Liver (tissue), 3 donors: ENCODE results near the gene COQ8B.

Experiments used
- ATF3 ChIP-seq: IDR thresholded peaks from 2 replicates; pipeline ENCODE4 v1.6.1; 2016; ENCODE audit warnings: antibody characterized with exemption
- CTCF ChIP-seq: fragments of 150-350 bp; IDR thresholded peaks from 2 replicates; pipeline ENCODE4 v1.5.1; 2017; ENCODE audit warnings: improper control_type of control experiment, low read depth, low read length; ENCODE audit not compliant: missing input control
- EGR1 ChIP-seq, 2 donors: IDR thresholded peaks; 2 replicates each; pipeline ENCODE4 v1.6.1; 2016 to 2018; ENCODE audit warnings: antibody characterized with exemption in 2 of 2, low read depth in 2 of 2
- FOXA1 ChIP-seq: IDR thresholded peaks from 2 replicates; pipeline ENCODE4 v1.6.1; 2016; ENCODE audit warnings: antibody characterized with exemption
- GABPA ChIP-seq, 2 donors: IDR thresholded peaks in 1 of 2; conservative IDR thresholded peaks in 1 of 2; 2 replicates each; pipeline ENCODE4 v1.6.1; 2016; ENCODE audit warnings: antibody characterized with exemption in 2 of 2, mild to moderate bottlenecking in 1 of 2, moderate library complexity in 1 of 2
- JUND ChIP-seq, 2 donors: IDR thresholded peaks; 2 replicates each; pipeline ENCODE4 v1.6.1; 2016; ENCODE audit warnings: antibody characterized with exemption in 2 of 2
- RAD21 ChIP-seq, 2 donors: IDR thresholded peaks; 2 replicates each; pipeline ENCODE4 v1.6.1; 2016; ENCODE audit warnings: antibody characterized with exemption in 2 of 2, mild to moderate bottlenecking in 2 of 2
- RXRA ChIP-seq, 2 donors: IDR thresholded peaks; 2 replicates each; pipeline ENCODE4 v1.6.1; 2017 to 2018; ENCODE audit warnings: antibody characterized with exemption in 2 of 2, mild to moderate bottlenecking in 1 of 2
- SP1 ChIP-seq: IDR thresholded peaks from 2 replicates; pipeline ENCODE4 v1.6.1; 2018; ENCODE audit warnings: antibody characterized with exemption, mild to moderate bottlenecking
- TAF1 ChIP-seq: conservative IDR thresholded peaks from 2 replicates; pipeline ENCODE4 v1.6.1; 2016; ENCODE audit warnings: antibody characterized with exemption, mild to moderate bottlenecking
- YY1 ChIP-seq: IDR thresholded peaks from 2 replicates; pipeline ENCODE4 v1.6.1; 2016; ENCODE audit warnings: antibody characterized with exemption, mild to moderate bottlenecking
- TF ChIP-seq, protein P1 (sequence below): IDR thresholded peaks from 2 replicates; pipeline ENCODE4 v1.6.1; 2016; ENCODE audit warnings: antibody characterized with exemption, mild to moderate bottlenecking
- TF ChIP-seq, protein P2 (sequence below): IDR thresholded peaks from 2 replicates; pipeline ENCODE4 v1.6.1; 2016; ENCODE audit warnings: antibody characterized with exemption
- donor health status: healthy.
- donor health status: healthy.

DNA sequence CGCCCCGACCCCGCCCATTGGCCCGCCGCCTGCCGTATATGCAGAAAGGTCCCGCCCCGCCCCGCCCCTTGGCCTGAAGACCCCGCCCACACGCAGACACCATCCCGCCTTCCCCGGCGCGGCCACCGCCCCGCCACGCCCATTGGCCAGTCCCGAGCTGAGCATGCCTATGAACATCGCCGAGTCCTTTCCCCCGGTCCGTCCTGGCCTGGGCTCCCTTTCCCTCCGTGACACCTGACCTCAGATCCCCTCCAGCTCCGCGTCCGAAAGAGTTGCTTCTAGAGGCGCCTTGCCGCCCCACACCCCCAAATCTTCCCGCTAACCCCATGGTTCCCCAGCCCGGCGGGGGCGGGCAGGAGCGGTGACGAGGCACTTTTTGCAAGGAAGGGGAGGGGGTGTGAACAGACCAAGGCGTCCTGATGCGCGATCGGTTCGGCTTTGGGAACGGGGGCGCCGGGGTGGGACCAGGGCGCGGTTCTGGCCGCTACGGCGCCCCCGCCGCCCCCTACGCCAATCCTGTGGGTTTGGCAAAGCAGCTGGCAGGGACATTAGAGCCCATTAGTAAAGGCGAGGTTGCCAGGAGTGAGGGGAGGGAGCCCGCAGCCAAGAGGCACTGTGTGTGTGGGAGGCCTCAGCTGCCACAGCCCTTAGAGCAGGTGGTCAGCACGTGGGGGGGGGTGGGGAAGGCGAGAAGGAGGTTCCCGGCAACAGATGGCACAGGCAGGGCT lies 25.8 kb downstream of the COQ8B start:
- TF ChIP-seq CTCF = no peak
- no peak for TF ChIP-seq FOXA1
- TF ChIP-seq, protein P1, sequence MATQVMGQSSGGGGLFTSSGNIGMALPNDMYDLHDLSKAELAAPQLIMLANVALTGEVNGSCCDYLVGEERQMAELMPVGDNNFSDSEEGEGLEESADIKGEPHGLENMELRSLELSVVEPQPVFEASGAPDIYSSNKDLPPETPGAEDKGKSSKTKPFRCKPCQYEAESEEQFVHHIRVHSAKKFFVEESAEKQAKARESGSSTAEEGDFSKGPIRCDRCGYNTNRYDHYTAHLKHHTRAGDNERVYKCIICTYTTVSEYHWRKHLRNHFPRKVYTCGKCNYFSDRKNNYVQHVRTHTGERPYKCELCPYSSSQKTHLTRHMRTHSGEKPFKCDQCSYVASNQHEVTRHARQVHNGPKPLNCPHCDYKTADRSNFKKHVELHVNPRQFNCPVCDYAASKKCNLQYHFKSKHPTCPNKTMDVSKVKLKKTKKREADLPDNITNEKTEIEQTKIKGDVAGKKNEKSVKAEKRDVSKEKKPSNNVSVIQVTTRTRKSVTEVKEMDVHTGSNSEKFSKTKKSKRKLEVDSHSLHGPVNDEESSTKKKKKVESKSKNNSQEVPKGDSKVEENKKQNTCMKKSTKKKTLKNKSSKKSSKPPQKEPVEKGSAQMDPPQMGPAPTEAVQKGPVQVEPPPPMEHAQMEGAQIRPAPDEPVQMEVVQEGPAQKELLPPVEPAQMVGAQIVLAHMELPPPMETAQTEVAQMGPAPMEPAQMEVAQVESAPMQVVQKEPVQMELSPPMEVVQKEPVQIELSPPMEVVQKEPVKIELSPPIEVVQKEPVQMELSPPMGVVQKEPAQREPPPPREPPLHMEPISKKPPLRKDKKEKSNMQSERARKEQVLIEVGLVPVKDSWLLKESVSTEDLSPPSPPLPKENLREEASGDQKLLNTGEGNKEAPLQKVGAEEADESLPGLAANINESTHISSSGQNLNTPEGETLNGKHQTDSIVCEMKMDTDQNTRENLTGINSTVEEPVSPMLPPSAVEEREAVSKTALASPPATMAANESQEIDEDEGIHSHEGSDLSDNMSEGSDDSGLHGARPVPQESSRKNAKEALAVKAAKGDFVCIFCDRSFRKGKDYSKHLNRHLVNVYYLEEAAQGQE = no peak
- TF ChIP-seq GABPA (IDR thresholded peaks at IDR 0.05 in 1 of 2, conservative IDR thresholded peaks at IDR 0.05 in 1 of 2) = no peak
- no peak for TF ChIP-seq ATF3
- no peak for TF ChIP-seq RAD21 (IDR thresholded peaks at IDR 0.05)
- TF ChIP-seq YY1 = no peak
- no peak for TF ChIP-seq TAF1
- TF ChIP-seq, protein P2, sequence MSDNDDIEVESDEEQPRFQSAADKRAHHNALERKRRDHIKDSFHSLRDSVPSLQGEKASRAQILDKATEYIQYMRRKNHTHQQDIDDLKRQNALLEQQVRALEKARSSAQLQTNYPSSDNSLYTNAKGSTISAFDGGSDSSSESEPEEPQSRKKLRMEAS = no peak
- TF ChIP-seq JUND (IDR thresholded peaks at IDR 0.05) = no peak
- no peak for TF ChIP-seq RXRA (IDR thresholded peaks at IDR 0.05)
- peak in 1 of 2 donors; percentile 15 for TF ChIP-seq EGR1 (IDR thresholded peaks at IDR 0.05; ENCODE audit: low read depth in 2 of 2)
- peak; percentile 64 for TF ChIP-seq SP1
